Stimulated activated CD4-positive, alpha-beta T cell treated with anti-CD3 and anti-CD28 coated beads, TNF-alpha, amount 100 ng/mL, for 1 hour (primary cell): ENCODE results near the gene LRIF1.
A peak's percentile ranks its signal among the peaks of the same experiment; 100 is the strongest.
"Not testable (repeated sequence)": the region's sequence is repeated elsewhere in the genome, so short reads cannot be mapped to it uniquely, and the experiment has no call there.

Experiments used
- DNase-seq, 3 donors: peaks; one replicate each; pipeline ENCODE4 v3.0.0-alpha.2; 2020; ENCODE audit warnings: low read depth in 3 of 3, low spot score in 1 of 3

The LRIF1 gene, protein sequence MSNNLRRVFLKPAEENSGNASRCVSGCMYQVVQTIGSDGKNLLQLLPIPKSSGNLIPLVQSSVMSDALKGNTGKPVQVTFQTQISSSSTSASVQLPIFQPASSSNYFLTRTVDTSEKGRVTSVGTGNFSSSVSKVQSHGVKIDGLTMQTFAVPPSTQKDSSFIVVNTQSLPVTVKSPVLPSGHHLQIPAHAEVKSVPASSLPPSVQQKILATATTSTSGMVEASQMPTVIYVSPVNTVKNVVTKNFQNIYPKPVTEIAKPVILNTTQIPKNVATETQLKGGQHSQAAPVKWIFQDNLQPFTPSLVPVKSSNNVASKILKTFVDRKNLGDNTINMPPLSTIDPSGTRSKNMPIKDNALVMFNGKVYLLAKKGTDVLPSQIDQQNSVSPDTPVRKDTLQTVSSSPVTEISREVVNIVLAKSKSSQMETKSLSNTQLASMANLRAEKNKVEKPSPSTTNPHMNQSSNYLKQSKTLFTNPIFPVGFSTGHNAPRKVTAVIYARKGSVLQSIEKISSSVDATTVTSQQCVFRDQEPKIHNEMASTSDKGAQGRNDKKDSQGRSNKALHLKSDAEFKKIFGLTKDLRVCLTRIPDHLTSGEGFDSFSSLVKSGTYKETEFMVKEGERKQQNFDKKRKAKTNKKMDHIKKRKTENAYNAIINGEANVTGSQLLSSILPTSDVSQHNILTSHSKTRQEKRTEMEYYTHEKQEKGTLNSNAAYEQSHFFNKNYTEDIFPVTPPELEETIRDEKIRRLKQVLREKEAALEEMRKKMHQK

DNA sequence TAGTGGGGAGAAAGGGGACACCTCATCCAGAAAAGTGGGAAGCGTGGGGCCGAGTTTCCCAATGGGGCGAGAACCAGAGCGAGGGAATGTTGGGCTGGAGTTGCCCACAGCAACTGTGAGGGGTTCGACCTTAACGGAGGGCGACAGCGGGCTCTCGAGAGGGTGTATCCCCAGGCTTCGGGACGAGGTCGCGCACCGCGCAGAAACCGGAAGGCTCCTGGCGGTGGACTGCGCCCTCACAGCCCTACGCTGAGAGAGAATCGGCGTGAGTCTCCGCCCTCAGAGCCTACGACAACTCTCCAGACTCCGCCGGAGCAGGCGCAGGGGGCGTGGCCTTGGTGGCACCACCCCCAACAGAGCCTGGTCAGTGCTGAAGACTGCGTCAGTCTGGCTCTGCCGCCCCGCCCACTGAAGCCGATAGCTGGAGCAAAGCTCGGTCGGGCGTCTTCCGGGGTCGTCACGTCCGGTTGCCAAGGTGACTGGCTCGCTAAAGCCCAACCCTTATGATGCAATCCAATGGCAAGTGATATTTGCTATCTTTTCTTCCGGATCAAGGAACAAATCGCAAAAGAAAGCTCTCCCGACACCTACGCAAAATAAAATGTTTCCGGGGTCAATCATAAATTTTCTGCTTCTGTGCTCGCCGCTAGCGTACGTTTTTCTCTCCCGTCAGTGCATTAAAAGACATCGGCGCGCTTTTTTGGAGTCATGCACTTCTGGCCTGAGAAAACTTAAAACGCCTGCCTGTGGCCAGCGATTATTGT is at the start of gene LRIF1:
Gene LRIF1, minus strand, starts transcription at position 232 of the 764 bp plus-strand sequence. CDS start 234 bp downstream, outside the sequence.
- DNase-seq = peak; percentile 98 to 100 (median 98)

DNA sequence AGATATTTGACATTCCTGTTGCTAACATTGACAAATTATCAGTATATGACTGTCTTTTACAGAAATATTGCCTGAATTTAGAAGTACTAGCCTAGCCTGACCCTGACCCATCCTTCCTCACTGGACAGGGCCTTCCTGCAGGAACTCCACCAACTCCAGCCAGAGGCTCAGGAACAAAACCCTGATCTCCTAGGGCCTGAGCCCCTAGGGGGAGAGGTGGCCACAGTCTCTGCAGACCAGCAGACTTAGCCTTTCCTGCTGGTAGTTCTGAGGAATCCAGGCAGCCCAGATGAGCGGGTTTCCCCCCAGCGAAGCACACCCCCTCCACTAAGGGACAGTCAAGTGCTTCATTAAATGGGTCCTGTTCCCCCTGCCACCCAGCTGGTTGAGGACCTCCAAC is 44.3 kb upstream of the LRIF1 start:
- no peak for DNase-seq

DNA sequence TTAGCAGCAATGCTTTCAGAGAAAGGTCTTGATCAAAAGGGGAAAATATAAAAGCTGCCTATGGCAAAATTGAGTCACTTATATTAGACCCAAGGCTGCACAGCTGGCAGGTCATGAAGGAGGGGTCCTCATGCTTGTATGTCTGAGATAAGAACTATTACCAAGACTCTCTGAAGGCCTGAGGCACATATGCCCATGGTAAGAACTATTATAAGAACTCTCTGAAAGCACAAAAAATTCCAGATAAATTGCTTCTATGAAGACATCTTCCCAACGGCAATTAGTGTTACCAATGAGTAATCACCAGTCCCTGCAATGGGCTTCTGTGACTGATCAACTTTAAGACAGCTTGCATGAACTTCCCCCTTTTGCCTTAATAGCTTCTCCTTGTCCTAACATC is 42.8 kb upstream of the LRIF1 start:
- DNase-seq = no peak

DNA sequence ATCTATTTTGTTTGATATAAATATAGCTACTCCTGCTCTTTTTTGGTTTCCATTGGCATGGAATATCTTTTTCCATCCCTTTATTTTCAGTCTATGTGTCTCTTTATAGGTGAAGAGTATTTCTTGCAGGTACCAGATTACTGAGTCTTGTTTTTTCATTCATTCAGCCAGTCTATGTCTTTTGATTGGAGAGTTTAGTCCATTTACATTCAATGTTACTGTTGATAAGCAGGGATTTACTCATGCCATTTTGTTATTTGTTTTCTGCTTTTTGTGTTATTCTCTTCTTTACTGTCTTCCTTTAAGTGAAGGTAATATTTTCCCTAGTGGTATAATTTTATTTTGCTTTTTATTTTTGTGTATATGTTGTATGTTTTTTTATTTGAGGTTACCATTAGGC is 35.9 kb upstream of the LRIF1 start:
- DNase-seq = not testable (repeated sequence)

DNA sequence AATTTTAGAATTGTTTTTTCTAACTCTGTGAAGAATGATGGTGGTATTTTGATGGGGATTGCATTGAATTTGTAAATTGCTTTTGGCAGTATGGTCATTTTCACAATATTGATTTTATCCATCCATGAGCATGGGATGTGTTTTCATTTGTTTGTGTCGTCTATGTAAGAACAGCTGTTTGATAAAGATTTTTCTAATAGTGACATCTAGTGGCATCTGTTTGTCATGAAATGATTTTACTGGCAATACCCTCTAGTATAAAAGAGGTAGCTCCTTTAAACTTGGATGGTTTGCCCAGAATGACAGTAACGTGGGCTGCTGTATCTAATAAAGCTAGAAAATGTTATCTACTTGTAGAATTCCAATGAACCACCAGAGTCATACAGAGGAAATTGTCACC is 28.6 kb upstream of the LRIF1 start:
- not testable (repeated sequence) for DNase-seq

DNA sequence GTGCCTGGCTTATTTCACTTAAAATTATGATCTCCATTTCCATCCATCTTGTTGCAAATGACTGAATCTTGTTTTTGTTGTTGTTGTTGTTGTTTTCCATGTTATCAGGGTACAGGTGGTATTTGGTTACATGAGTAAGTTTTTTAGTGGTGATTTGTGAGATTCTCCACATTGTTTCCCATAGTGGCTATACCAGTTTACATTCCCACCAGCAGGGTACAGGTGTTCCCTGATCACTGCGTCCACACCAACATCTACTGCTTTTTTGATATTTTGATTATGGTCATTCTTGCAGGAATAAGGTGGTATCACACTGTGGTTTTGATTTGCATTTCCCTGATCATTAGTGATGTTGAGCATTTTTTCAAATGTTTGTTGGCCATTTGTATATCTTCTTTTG is 27.6 kb upstream of the LRIF1 start:
- not testable (repeated sequence) for DNase-seq

DNA sequence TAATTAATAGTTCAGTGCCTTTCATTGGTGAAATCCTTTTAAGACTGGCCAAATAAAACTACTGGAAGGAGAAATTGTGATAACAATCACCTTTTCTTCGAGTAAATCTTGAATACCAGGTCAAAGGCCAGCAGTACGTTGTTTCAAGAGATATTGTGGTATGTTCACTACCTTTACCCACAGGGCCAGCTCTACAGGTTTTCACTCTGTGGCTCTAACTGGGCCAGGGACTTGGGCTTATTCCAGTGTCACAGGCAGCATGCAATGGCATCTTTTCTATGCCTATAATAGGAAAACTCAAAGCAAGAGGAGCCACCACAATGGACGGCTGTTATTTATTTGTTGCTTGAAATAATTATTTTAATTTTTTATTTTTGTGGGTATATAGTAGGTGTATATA is 26.8 kb upstream of the LRIF1 start:
- no peak for DNase-seq

DNA sequence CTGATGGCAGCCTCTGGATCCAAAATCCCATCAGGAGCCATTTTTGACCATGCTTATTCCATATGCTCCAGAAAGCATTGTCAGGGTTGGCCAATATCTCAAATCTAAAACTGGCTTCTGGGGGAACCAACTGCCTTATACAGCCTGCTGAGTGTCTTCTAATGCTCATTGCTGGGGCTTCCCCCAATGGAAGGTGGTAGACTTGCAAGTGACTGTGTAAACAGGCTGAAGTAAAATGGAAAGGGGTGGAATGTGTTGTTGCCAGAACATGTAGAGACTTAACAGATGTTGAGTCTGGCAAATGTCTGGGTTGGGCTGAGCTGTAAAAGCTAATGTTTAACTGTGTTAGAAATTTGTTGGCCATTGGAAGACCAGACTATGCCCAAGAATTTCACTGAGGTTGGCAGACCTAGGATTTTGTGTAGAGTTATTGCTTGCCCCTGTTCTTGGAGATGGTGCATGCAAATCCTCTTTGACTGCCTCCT is 22.7 kb upstream of the LRIF1 start:
- DNase-seq = no peak

DNA sequence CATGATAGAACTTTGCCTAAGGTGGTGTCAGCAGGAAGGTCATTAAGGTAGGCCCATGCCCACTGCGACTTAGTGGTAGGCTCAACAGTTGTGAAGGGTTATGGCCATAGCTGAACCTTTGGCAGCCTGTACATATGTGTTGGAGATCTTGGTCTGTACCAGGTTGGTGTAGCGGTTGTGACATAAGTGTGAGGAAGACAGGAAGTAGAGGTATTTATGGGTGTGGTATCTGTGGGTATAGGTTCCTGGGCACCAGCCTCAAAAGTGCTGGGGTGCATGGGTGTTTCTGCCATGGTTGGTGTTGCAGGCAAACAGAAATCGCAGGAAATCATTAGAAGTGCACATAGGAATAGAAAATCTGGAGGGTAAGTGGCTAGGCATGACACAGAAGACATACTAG is 18.6 kb upstream of the LRIF1 start:
- DNase-seq = no peak

DNA sequence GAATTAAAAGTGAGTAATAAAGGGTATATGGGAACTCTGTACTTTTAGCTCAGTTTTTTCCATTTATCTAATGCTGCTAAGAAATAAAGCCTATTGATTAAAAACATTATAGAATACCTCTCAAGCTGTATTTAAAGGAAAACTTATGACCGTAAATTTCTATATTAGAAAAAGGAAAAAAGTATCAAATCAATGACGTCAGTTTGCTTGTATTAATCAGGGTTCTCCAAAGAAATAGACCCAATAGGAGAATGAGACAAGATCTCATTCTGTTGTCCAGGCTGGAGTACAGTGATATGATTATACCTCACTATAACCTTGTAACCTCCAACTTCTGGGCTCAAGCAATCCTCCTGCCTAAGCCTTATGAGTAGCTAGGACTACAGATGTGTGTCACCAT is 15.4 kb upstream of the LRIF1 start:
- no peak for DNase-seq

DNA sequence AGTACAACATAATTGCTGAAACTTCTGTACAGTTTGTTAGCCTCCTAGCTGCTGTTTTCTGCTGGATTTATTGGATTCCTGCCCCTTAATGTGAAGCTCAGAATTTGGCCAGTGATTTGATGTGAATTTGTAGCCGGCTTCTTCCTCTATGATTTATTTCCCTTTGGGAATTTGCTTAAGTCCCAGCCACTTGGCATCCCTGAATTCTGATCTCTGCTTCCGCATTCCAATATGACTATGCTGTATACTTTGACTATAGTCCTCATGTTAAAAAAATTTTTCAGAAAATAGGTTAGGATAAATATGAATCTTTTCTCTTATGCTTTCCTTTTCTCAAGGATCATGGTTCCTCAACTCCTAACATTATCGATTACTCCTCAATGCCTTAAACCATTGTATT is 12.4 kb upstream of the LRIF1 start:
- no peak for DNase-seq

DNA sequence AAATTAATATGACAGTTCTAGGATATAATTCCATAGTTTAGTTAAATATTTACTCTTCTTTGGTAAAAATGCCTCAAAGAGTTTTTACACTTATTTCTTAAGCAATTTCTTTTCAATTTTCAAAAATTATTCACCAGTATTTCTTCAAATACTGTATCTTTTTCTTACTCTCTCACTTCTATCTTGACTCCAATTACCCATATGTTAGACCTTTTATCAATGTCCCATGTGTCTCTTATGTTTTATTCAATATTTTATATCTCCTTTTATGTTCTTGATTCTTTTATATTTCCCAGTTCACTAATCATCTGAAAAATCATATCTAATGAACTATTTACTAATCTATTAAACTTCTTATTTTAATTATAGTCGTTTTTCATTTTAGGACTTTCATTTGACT is 11.5 kb upstream of the LRIF1 start:
- DNase-seq = no peak

DNA sequence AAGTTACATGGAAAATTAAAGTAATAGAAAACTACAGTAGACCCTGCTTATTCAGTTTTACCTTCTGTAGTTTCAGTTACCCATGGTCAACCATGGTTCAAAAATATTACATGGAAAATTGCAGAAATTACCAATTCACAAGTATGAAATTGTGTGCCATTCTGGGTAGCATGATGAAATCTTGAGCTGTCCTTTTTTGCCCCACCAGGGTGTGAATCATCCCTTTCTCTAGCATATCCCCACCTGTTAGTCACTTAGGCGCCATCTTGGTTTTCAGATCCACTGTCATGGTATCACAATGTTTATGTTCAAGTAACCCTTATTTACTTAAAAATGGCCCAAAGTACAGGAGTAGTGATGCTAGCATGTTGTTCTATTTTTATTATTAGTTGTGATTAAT is 3.5 kb upstream of the LRIF1 start:
- no peak for DNase-seq

DNA sequence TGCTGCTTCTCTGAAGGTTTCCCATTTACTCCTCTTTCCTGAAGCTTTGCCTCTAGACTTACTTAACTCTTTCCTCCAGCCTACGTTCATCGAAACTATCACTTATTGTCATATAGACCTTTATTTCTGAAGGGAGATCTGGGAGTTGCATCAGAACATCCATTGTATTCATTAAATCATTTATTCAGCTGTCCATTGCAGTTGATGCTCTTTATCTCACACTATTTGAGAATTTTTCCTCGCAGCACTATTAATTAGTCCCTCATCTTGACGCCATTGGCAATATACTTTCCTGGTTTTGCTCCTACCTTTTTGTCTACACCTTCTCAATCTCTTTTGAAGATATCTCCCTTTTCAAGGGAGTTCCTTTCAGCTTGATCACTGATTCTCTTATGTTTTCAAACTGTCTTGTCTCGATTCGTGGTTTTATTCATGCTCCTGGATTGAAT is 757 bp upstream of the LRIF1 start:
- DNase-seq = no peak

DNA sequence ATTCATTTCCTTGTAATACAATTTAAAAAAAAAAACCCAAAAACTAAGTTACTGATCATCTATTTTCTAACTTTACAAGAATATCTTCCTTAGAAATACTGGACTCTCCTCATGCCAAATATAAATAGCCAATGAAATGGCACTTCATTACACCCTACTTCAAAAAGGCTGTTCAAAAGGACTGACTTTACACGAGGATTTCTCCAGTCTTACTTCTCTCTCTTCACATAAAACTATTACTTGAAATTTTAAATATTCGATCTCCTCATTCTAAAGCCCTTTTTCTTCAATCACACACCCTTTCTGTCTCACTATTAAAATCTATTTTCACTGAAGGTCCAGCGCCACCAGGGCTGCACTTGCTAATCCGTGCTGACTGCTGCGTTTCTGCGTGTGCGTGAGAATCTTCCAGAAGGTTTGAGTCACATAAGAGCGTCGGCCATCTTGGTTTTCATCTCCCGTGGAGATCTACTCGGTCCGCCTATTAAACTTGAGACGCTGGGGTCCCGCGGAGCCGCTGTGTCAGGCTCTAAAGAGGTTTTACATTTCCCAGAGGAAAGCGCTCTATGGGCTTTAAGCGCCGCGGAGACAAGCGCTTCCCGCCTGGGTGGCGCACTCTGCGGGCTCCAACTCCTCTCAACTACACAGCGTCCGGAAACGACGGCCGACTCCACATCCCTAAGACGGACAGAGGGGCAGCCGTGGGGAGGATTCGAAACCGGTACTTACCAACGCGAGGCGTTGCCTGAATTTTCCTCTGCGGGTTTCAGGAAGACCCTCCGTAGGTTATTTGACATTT is 631 bp downstream of the LRIF1 start:
- peak; percentile 1 to 36 (median 36) for DNase-seq

DNA sequence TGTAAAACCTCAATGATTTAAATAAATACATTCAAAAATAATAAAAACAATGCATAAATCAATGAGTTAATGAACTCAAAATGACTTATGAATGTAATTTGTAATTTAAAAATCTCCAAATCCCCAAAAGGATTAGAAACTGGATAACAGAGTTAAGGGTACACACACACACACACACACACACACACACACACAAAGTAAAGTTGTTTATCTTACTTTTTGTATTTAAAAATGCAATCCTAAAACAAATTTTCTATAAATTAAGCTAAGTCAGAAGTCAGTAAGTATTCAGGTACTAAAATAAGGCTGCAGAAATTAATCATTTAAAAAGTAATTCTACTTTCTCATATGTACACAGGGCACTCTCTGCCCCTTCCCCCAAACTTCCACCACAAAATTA is 1.8 kb downstream of the LRIF1 start:
- DNase-seq = no peak

DNA sequence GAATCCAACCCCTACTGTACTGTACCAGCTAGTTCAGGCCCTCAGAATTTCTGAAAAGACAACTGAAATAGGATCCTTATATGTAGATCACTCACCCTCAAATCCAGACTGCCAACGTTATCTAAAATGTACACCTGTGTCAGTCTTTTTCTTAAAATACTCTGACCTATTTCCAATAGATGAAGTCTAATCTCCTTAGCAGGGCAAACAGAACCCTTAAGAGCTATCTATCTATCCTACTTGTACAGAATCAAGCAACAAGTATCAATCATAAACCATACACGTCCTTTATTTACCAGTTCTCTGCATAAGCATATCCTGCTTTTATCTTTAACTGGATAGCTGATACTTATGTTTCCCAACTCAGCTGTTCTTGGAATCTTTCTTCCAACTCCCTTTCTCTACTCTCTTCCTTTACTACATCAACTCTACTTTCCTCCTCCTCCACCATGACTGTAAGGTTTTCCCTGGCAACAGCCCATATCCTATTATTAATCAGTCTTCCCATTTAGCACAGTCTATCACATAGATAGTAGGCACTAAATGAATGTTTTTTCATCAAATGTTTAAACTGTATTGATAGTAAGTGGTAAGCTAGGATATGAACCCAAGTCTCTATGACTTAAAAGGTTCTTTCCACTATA is 2.8 kb downstream of the LRIF1 start:
- DNase-seq = no peak

DNA sequence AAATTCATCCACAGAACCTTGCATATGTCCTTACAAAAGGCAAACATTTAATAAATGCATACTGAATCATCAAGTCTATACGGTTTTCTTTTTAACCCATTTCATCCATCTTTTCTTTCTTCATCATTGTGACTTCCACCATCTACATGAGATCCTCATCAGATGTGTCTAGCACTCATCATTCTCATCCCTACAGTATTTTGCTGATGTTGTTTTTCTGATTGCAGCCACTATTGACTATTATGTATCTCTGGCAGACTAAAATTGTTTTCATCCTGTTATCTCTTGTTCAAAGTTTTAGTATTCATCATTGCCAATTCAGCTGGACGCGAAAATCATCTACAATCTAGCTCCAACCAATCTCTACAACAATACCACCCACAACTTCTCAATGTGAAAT is 5.9 kb downstream of the LRIF1 start:
- no peak for DNase-seq

DNA sequence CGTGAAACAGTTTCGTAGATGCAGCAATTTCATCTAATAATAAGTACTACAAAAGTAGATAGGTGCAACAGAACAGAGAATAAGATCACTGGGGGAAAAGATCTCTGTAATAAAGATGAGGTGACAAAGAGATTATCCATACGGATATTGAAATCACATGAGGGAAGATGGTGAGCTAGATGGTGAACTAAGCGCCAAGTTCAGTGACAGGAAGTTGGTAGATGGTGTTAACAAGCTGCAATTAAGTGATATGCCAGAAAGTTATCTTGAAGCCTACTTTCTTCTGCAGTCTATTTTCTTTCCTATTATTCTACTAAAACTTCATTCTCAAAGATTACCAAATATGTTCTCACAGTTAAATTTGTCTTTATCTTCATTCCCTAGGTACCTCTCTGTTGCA is 7.1 kb downstream of the LRIF1 start:
- no peak for DNase-seq

DNA sequence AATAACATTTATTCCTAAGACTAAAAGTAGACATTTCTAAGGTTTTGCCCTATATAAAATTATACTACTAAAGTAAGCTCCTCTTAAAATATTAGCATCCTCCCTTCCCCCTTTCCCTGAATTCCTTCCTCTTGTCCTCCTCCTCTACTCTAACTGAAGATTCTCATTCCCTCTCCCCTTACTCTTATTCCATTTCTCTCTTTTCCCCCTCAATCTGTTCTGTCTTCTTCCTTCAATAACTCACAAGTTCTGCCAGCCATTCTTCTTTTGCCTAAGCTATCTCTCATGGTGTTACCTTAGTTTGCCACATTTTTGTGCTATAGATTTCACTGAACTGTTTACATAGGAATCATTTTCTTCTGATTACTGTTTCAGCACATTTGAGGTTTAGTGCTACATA is 10.7 kb downstream of the LRIF1 start:
- DNase-seq = no peak
